ENCODE results near the gene GALNTL6. TPM values are rescaled to one million over a fixed set of nuclear protein-coding genes. Genes with fewer than 3 reads are reported as not detected.

Gene GALNTL6
- total and polyA plus RNA-seq, 9 of the 15 experiments (the other 6 are each of a cell fraction or from before 2014, with no cell fraction given): 0.18 to 0.50 (median 0.29) TPM

- H3K9me3 ChIP-seq (replicated peaks; ENCODE audit: control insufficient read depth, insufficient read depth, low read depth, low read length): no peaks in the 10 kb centered on the region
- no peak for TF ChIP-seq ZNF121 (CRISPR knock-in tag; conservative IDR thresholded peaks at IDR 0.05)
- TF ChIP-seq, protein P1, sequence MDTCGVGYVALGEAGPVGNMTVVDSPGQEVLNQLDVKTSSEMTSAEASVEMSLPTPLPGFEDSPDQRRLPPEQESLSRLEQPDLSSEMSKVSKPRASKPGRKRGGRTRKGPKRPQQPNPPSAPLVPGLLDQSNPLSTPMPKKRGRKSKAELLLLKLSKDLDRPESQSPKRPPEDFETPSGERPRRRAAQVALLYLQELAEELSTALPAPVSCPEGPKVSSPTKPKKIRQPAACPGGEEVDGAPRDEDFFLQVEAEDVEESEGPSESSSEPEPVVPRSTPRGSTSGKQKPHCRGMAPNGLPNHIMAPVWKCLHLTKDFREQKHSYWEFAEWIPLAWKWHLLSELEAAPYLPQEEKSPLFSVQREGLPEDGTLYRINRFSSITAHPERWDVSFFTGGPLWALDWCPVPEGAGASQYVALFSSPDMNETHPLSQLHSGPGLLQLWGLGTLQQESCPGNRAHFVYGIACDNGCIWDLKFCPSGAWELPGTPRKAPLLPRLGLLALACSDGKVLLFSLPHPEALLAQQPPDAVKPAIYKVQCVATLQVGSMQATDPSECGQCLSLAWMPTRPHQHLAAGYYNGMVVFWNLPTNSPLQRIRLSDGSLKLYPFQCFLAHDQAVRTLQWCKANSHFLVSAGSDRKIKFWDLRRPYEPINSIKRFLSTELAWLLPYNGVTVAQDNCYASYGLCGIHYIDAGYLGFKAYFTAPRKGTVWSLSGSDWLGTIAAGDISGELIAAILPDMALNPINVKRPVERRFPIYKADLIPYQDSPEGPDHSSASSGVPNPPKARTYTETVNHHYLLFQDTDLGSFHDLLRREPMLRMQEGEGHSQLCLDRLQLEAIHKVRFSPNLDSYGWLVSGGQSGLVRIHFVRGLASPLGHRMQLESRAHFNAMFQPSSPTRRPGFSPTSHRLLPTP (IDR thresholded peaks at IDR 0.05; ENCODE audit: borderline replicate concordance, extremely low read depth, insufficient read length): no peak
- no peak for TF ChIP-seq CBFB (CRISPR knock-in tag; IDR thresholded peaks at IDR 0.05)
- ATAC-seq (no peak), FAIRE-seq (no peak), DNase-seq (ENCODE audit: extremely low read depth in 1 of 4, low spot score in 3 of 4) (no peak)
- BruUV-seq (replicated peaks): no TSS peak
- no peaks in the 10 kb centered on the region for H3K9me1 ChIP-seq (ENCODE audit: control insufficient read depth, insufficient read depth, low read length)
- H3K36me3 ChIP-seq (ENCODE audit: control insufficient read depth, insufficient read depth, low read length): no peaks in the 10 kb centered on the region
- H3K79me2 ChIP-seq (ENCODE audit: control insufficient read depth, insufficient read depth, low read length): no peaks in the 10 kb centered on the region
- no peak overlapping the region for H3K27ac ChIP-seq (ENCODE audit: extremely low read depth, low read depth, low read length)
- CTCF ChIA-PET (ENCODE audit: low intra/inter-chr PET ratio): no interaction called here
- no peak overlapping the region for H3K4me2 ChIP-seq (ENCODE audit: insufficient read depth, low read length)
- POLR2A ChIA-PET: no interaction called here
- intact Hi-C loops (cut with micrococcal nuclease) (loop anchor here (5.0 kb wide), 1 partner anchor 43 kb away; no protein-coding TSS in a partner anchor), in situ Hi-C loops (cut with MboI) (no loop called here)
- no peaks in the 10 kb centered on the region for H4K20me1 ChIP-seq (replicated peaks; ENCODE audit: control insufficient read depth, insufficient read depth, low read length)
- no peak overlapping the region for H3K4me3 ChIP-seq
- H2AFZ ChIP-seq (ENCODE audit: low read depth, low read length): no peak overlapping the region
- H3K9ac ChIP-seq (ENCODE audit: insufficient read depth in 1 of 2, low read depth in 2 of 2, low read length in 2 of 2): no peak overlapping the region
- H3K4me1 ChIP-seq (replicated peaks in 1 of 2; ENCODE audit: control insufficient read depth in 2 of 2, insufficient read depth in 2 of 2, low read length in 2 of 2): no peaks in the 10 kb centered on the region
- 43% methylated on average over 2 of the region's 2 CpGs for whole genome bisulfite sequencing (ENCODE audit: insufficient coverage, low coverage, missing lambda C conversion rate)
- no peaks in the 10 kb centered on the region for H3K27me3 ChIP-seq (ENCODE audit: control insufficient read depth in 2 of 2, insufficient read depth in 2 of 2, low read length in 2 of 2)
Measured at GRCh38 chr4:172099376-172099775, 286.2 kb downstream of the GALNTL6 start.

All from K562 (cell line).